Stomach smooth muscle (tissue), 2 donors: ENCODE data around the gene ADAM30.
"Not testable (repeated sequence)": the region's sequence is repeated elsewhere in the genome, so short reads cannot be mapped to it uniquely, and the experiment has no call there.

Source experiments
- H3K27ac ChIP-seq: one replicate; pipeline ENCODE4 v1.7.0; 2013; ENCODE audit warnings: mild to moderate bottlenecking, low read length, inconsistent platforms
- H3K27me3 ChIP-seq, 2 donors: one replicate each; pipeline ENCODE4 v1.7.0; 2013; ENCODE audit warnings: low read length in 2 of 2; ENCODE audit not compliant: insufficient read depth in 2 of 2, control insufficient read depth in 1 of 2
- H3K36me3 ChIP-seq, 2 donors: one replicate each; pipeline ENCODE4 v1.7.0; 2013; ENCODE audit warnings: low read length in 2 of 2; ENCODE audit not compliant: control insufficient read depth in 2 of 2, insufficient read depth in 2 of 2
- H3K4me1 ChIP-seq: one replicate; pipeline ENCODE4 v1.7.0; 2013; ENCODE audit warnings: low read length; ENCODE audit not compliant: control insufficient read depth, insufficient read depth
- H3K4me3 ChIP-seq, 2 donors: one replicate each; pipeline ENCODE4 v1.7.0; 2013; ENCODE audit warnings: low read length in 2 of 2
- H3K9ac ChIP-seq, 2 donors: one replicate each; pipeline ENCODE4 v1.7.0; 2013; ENCODE audit warnings: low read length in 2 of 2, mild to moderate bottlenecking in 1 of 2
- H3K9me3 ChIP-seq, 2 donors: one replicate each; pipeline ENCODE4 v1.7.0; 2013; ENCODE audit warnings: low read length in 2 of 2; ENCODE audit not compliant: control insufficient read depth in 2 of 2
- donor health status: healthy.
- donor health status: Pancreatic carcinoma.

The ADAM30 gene

DNA sequence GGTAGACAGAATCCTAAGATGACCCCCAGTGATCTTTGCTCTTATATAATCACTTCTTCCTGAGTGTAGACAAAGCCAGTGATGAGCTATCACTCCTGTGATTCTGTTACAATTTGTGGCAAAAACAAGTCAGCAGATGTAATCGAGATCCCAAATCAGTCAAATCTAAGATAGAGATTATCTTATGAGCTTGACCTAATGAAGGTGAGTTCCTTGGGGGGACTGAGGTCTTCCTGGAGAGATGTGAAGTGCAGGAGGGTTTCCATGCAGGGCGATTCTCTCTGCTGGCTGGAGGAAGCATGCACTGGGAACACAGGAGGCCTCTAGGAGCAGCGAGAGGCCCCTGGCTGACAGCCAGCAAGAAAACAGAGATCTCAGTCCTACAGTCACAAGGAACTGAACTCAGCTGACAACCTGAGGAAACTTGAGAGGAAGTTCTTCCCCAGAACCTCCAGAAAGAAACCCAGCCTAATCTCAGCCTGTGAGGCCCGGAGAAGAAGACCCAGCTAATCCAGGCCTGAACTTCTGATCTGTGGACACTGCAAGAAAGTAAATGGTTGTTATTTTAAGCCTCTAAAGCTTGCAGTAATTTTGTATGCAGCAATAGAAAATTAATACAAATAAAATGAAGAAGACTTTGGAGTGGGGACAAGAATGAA lies 37.6 kb downstream of the ADAM30 start:
- not testable (repeated sequence) for H3K9ac ChIP-seq, H3K4me1 ChIP-seq

DNA sequence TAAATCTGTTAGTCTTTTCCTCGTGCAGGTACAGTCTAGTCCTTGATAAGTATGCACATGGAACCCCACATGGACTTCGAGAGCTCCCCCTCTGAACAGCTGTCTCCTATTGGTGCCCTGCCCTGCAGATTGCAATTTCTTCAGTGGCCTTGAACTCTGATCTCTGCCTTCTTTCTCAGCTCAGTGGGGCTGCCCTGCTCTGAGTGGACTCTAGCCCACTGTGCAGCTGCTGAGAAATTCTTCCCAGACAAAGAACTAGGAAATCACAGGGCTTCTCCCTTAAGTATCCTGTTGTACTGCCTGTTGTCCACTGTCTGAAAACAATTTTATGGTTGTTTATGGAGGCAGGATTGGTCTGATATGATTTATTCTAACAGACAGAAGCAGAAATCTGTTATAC lies 38.2 kb downstream of the ADAM30 start:
- Histone ChIP-seq H3K27ac (no peak overlapping the region), H3K36me3 (no peaks in the 10 kb centered on the region), H3K4me3 (no peak overlapping the region), H3K9me3 (no peaks in the 10 kb centered on the region), H3K27me3 (no peaks in the 10 kb centered on the region), H3K9ac (no peak overlapping the region), H3K4me1 (no peaks in the 10 kb centered on the region)

More for the DNA sequence above, 37.6 kb downstream of the ADAM30 start:
- not testable (repeated sequence) for H3K4me3 ChIP-seq, H3K36me3 ChIP-seq, H3K27me3 ChIP-seq, H3K27ac ChIP-seq, H3K9me3 ChIP-seq

DNA sequence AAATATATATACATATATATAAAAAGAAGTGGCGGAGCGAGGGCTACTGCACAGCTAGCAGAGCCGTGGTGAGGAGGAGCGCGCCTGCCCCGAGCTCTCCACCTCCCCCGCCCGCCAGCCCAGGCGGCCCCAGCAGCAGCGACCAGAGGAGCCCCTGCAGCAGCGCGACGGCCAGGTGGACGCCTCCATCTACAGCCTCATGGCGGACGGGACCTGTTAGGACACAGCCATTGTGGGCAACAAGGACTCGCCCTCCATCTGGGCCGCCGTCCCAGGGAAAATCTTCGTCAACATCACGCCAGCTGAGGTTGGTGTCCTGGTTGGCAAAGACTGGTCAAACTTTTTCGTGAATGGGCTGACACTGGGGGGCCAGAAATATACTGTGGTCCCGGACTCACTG lies 43.2 kb downstream of the ADAM30 start:
- no peak overlapping the region for H3K4me3 ChIP-seq
- H3K27me3 ChIP-seq: no peaks in the 10 kb centered on the region
- H3K9me3 ChIP-seq: no peaks in the 10 kb centered on the region
- no peaks in the 10 kb centered on the region for H3K4me1 ChIP-seq
- no peak overlapping the region for H3K27ac ChIP-seq
- no peaks in the 10 kb centered on the region for H3K36me3 ChIP-seq
- no peak overlapping the region for H3K9ac ChIP-seq

DNA sequence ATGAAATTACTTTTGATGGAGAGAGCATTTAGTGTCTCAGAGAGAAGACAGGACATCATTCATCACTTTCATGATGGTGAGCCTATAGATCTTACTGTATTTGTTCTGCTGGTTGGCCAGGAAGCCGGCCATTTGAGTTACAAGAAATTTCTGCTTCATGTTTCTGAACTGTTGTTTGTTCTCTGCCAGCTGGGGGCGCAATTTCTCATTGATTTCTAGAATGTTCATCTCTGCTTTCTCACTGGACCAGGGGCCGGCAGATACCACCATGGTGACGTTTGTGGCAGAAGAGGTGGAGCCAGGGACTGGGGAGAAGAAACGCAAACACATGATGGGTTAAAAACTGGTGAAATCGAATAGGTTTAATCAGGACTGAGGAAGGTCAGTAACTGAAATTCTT lies 52.1 kb downstream of the ADAM30 start:
- H3K9me3 ChIP-seq: not testable (repeated sequence)

More for the DNA sequence above, 52.1 kb downstream of the ADAM30 start:
- H3K27ac ChIP-seq, H3K9ac ChIP-seq, H3K36me3 ChIP-seq, H3K4me1 ChIP-seq, H3K4me3 ChIP-seq, H3K27me3 ChIP-seq: not testable (repeated sequence)
